GM21528 (cell line): ENCODE results near the gene HOMER3.
"Not testable (repeated sequence)": the region's sequence is repeated elsewhere in the genome, so short reads cannot be mapped to it uniquely, and the experiment has no call there.

Experiments used
- ATAC-seq: cut with Tn5 transposase; IDR thresholded peaks from one replicate; pipeline ENCODE4 v1.9.1; 2021; ENCODE audit warnings: mild to moderate bottlenecking, moderate library complexity; ENCODE audit not compliant: unreplicated experiment, low FRiP score

HOMER3 gene

GRCh38 chr19:18955042-18955441, 14.0 kb upstream of the HOMER3 start:
- no peak for ATAC-seq

GRCh38 chr19:18954094-18954493, 13.1 kb upstream of the HOMER3 start:
- no peak for ATAC-seq

GRCh38 chr19:18952364-18953003, 11.5 kb upstream of the HOMER3 start:
- ATAC-seq, result not testable (repeated sequence)

- ATAC-seq, result no peak
These were observed 10.8 kb upstream of the HOMER3 start for GRCh38 chr19:18951721-18952281.

GRCh38 chr19:18949858-18950257, 8.8 kb upstream of the HOMER3 start:
- no peak for ATAC-seq

- no peak for ATAC-seq
These were observed 7.9 kb upstream of the HOMER3 start for GRCh38 chr19:18948976-18949356.

GRCh38 chr19:18948075-18948975, 7.3 kb upstream of the HOMER3 start:
- no peak for ATAC-seq

- ATAC-seq, result no peak
These were observed 5.9 kb upstream of the HOMER3 start for GRCh38 chr19:18946918-18947317.

- ATAC-seq, result no peak
These were observed 5.3 kb upstream of the HOMER3 start for GRCh38 chr19:18946335-18946734.

- no peak for ATAC-seq
These were observed 4.3 kb upstream of the HOMER3 start for GRCh38 chr19:18945297-18945696.

GRCh38 chr19:18943465-18943864, 2.4 kb upstream of the HOMER3 start:
- ATAC-seq, result no peak

- no peak for ATAC-seq
These were observed 1.7 kb upstream of the HOMER3 start for GRCh38 chr19:18942692-18943091.

- ATAC-seq, result no peak
These were observed 774 bp upstream of the HOMER3 start for GRCh38 chr19:18941628-18942354.

GRCh38 chr19:18939922-18940768, 872 bp downstream of the HOMER3 start:
- ATAC-seq, result no peak

GRCh38 chr19:18939163-18939562, 1.9 kb downstream of the HOMER3 start:
- ATAC-seq, result no peak

- no peak for ATAC-seq
These were observed 7.7 kb downstream of the HOMER3 start for GRCh38 chr19:18933297-18933696.

GRCh38 chr19:18932216-18932841, 8.7 kb downstream of the HOMER3 start:
- no peak for ATAC-seq

- no peak for ATAC-seq
These were observed 9.5 kb downstream of the HOMER3 start for GRCh38 chr19:18931316-18932162.

- no peak for ATAC-seq
These were observed 11.7 kb downstream of the HOMER3 start for GRCh38 chr19:18929311-18929710.
